Mucosa of descending colon (tissue), 3 donors: Measurements from ENCODE around the gene ANKRD26. TPM values are rescaled to one million over a fixed set of nuclear protein-coding genes. Genes with fewer than 3 reads are reported as not detected.

ENCODE experiments used
- ATAC-seq: fragments of 200-7000 bp; cut with Tn5 transposase; one replicate; pipeline ENCODE4 v1.9.1; 2020; ENCODE audit warnings: mild to moderate bottlenecking, moderate library complexity
- DNase-seq, 3 donors: peaks; one replicate each; pipeline ENCODE4 v3.0.0-alpha.2; 2020
- H3K36me3 ChIP-seq: fragments of 200-600 bp; one replicate; pipeline ENCODE4 v1.8.0; 2021; ENCODE audit warnings: low read depth, mild to moderate bottlenecking
- H3K4me1 ChIP-seq: fragments of 200-600 bp; one replicate; pipeline ENCODE4 v1.8.0; 2021; ENCODE audit warnings: low read depth, mild to moderate bottlenecking
- H3K4me3 ChIP-seq: fragments of 200-600 bp; one replicate; pipeline ENCODE4 v1.8.0; 2021; ENCODE audit warnings: mild to moderate bottlenecking
- H3K9me3 ChIP-seq: fragments of 200-600 bp; one replicate; pipeline ENCODE4 v1.8.0; 2021; ENCODE audit warnings: mild to moderate bottlenecking
- intact Hi-C, 2 donors: fragments of 100-400 bp; cut with DNase I in 1 of 2; cut with micrococcal nuclease in 1 of 2; formaldehyde crosslinking; loops; one replicate each; pipeline versions ENCODE4 v1.11.0 to v1.11.1; 2022; cut with DNase I, micrococcal nuclease
- total RNA-seq, 3 donors: library from RNA; stranded (reverse); fragmentation: NEBNext Ultra II Directional in 2 of 3; extraction: Animal tissue kit (Norgen Biotek cat#: 25700) in 2 of 3; gene quantifications; one replicate each; pipeline versions ENCODE4 v1.2.1 to v1.2.4, GENCODE V29; 2021 to 2023
- TF ChIP-seq, protein P1 (sequence below): fragments of 200-600 bp; IDR thresholded peaks from one replicate; pipeline ENCODE4 v1.8.0; 2022; ENCODE audit warnings: antibody characterized with exemption, mild to moderate bottlenecking
- donor health status: DM: no; HTN: no; CAD: no; lungs with moderate emphysema.
- donor health status: DM: no; HTN: no; CAD: no.
- donor health status: DM: no; HTN: yes; CAD: no.

The ANKRD26 gene
- total RNA-seq, 3 donors from 2014 or later, result 7.0 to 11.8 (median 10.8) TPM

DNA sequence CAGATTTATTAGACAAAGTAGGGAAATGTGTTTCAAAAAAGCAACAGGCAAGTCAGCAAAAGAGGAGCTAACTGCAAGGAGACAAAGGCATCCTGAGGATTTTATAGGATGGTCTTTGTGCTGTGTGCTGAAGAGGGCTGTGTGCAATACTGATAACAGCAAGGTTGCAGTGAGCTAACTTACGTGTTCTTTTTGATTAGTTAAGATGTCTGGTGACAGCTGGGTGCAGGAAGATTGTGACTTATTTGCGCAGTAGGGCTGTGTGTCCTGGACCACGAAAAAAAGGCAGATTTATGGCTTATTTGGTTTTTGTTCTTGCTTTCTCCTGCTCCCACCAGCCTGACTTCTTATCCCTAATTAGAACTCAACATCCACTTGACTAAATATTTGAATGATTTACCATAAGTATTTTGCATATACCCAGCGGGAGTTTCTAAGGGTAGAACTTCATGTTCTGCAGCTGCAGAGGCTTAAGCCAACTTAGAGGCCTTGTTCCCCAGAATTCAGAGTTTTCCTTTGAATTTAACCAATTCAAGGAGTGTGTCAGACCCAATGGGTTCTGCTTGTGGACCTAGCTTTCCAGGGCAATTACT, 119.0 kb downstream of the ANKRD26 start:
- Histone ChIP-seq H3K4me1 (no peaks in the 10 kb centered on the region), H3K9me3 (no peaks in the 10 kb centered on the region), H3K36me3 (no peaks in the 10 kb centered on the region), H3K4me3 (no peak overlapping the region)
- DNase-seq, result no peak
- intact Hi-C loops, result no loop called here
- ATAC-seq, result no peak
- TF ChIP-seq, protein P1, sequence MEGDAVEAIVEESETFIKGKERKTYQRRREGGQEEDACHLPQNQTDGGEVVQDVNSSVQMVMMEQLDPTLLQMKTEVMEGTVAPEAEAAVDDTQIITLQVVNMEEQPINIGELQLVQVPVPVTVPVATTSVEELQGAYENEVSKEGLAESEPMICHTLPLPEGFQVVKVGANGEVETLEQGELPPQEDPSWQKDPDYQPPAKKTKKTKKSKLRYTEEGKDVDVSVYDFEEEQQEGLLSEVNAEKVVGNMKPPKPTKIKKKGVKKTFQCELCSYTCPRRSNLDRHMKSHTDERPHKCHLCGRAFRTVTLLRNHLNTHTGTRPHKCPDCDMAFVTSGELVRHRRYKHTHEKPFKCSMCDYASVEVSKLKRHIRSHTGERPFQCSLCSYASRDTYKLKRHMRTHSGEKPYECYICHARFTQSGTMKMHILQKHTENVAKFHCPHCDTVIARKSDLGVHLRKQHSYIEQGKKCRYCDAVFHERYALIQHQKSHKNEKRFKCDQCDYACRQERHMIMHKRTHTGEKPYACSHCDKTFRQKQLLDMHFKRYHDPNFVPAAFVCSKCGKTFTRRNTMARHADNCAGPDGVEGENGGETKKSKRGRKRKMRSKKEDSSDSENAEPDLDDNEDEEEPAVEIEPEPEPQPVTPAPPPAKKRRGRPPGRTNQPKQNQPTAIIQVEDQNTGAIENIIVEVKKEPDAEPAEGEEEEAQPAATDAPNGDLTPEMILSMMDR, result no peak

GRCh38 chr10:26978519-26978918, 121.8 kb downstream of the ANKRD26 start:
- DNase-seq (no peak), ATAC-seq (no peak)
- Histone ChIP-seq H3K4me1 (no peaks in the 10 kb centered on the region), H3K36me3 (no peaks in the 10 kb centered on the region), H3K9me3 (no peaks in the 10 kb centered on the region), H3K4me3 (no peak overlapping the region)
- TF ChIP-seq, protein P1, result no peak
- intact Hi-C loops, result no loop called here

DNA sequence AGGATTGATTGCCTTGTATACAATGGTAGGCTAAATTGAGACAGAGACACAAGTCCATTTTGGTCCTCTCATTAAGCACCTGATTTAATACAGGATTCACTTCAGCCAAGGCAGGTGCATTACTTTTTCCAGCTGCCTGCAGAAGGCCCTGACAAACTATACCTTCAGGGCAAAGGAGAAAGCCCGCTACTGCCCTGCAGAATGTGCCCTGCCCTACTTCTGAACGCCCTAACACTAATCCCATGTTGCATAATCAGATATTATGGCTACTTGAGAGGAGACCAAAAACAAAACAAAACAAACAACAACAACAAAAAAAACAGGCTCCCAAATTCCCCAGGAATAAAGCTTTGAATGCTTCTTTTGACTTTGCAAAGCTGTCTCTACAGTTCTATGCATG, 122.7 kb downstream of the ANKRD26 start:
- TF ChIP-seq, protein P1, result no peak
- DNase-seq (no peak), ATAC-seq (no peak)
- Histone ChIP-seq H3K4me1 (no peaks in the 10 kb centered on the region), H3K9me3 (no peaks in the 10 kb centered on the region), H3K36me3 (no peaks in the 10 kb centered on the region), H3K4me3 (no peak overlapping the region)
- intact Hi-C loops, result no loop called here

GRCh38 chr10:26970667-26971066, 129.6 kb downstream of the ANKRD26 start:
- no peak for ATAC-seq
- H3K4me1 ChIP-seq, result no peaks in the 10 kb centered on the region
- TF ChIP-seq, protein P1, result no peak
- no peak for DNase-seq
- H3K9me3 ChIP-seq, result no peaks in the 10 kb centered on the region
- no peaks in the 10 kb centered on the region for H3K36me3 ChIP-seq
- intact Hi-C loops, result no loop called here
- no peak overlapping the region for H3K4me3 ChIP-seq

- DNase-seq, result no peak
- ATAC-seq, result no peak
- Histone ChIP-seq H3K4me3 (no peak overlapping the region), H3K9me3 (no peaks in the 10 kb centered on the region), H3K4me1 (no peaks in the 10 kb centered on the region), H3K36me3 (no peaks in the 10 kb centered on the region)
- TF ChIP-seq, protein P1, result no peak
- intact Hi-C loops, result no loop called here
These were observed 131.0 kb downstream of the ANKRD26 start for GRCh38 chr10:26969145-26969926.
